GM03348 (cell line): ENCODE results near the gene PEX6.

ENCODE experiments used
- DNase-seq: peaks from one replicate; pipeline ENCODE4 v3.0.0; 2012; ENCODE audit warnings: low spot score

The PEX6 gene

GRCh38 chr6:42933205-42933604 is 45.8 kb downstream of the PEX6 start:
- DNase-seq: no peak

GRCh38 chr6:42932412-42932811 is 46.6 kb downstream of the PEX6 start:
- DNase-seq: no peak

GRCh38 chr6:42929821-42930360 is 49.1 kb downstream of the PEX6 start:
- DNase-seq: peak; percentile 64

- DNase-seq: peak; percentile 97
Observed at GRCh38 chr6:42928986-42929820, 49.8 kb downstream of the PEX6 start, which contains the start of gene CNPY3. TSS of gene CNPY3 (plus strand) at chr6:42929480. CDS start at chr6:42929571, 91 bp downstream.

DNA sequence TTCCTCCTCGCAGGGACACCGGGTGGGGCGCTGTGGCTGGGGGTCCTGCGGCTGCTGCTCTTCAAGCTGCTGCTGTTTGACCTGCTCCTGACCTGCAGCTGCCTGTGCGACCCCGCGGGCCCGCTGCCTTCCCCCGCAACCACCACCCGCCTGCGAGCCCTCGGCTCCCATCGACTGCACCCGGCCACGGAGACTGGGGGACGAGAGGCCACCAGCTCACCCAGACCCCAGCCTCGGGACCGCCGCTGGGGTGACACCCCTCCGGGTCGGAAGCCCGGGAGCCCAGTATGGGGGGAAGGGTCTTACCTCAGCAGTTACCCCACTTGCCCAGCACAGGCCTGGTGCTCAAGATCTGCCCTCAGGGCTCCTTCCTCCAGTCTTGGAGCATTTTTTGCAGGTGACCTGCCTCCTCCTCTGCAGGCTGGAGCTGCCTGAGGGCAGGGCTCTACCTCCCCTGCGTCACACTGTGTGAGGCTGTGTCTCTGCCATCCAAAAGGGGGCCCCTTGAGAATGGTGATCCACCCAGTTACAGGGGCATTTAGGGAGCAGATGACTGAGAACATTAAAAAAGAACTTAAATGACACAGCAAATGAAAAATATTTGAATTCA is 53.6 kb downstream of the PEX6 start:
- no peak for DNase-seq

- DNase-seq: peak; percentile 28
Observed at GRCh38 chr6:42923666-42924065, 55.3 kb downstream of the PEX6 start.

GRCh38 chr6:42921801-42922200 is 57.2 kb downstream of the PEX6 start:
- no peak for DNase-seq

DNA sequence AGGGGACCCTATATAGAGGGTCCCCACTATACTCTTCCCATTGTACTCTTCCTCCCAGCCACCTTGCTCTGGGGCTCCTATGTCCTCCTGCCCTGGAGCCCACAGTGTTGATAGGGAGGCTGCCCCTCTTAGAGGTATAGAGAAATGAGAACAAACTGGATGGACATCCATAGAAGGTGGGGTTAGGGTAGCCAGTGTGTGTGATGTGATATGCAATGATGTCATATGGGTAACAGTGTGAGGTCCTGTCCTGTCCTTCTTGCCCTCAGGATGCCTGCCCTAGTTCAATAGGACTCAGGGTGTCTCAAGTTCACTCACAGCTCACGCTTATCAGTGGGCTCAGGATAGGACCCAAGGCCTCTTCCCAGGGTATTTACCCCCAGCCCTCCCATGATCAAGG is 62.7 kb downstream of the PEX6 start:
- DNase-seq: no peak

DNA sequence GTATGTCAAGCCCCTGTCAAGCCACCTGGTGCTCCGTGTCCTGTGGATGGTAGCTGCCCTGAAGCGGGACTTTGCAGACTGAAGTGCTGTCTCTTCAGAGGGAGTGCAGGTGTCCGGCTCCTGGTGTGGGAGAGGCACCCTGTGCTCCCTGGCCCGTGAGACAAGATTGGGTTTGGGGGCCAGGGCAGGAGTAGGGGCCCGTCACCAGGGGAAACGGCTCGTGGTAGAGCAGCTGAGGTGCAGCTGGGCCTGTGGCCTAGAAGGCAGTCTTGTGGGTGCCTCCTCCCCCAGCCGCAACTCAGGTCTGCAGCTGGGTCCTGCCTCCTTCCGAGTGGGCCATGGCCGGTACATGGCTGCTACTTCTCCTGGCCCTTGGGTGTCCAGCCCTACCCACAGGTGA is 63.2 kb downstream of the PEX6 start, which contains the start of gene PTCRA:
TSS of gene PTCRA (plus strand) at position 322 of the 400 bp plus-strand sequence. CDS start at position 339, 17 bp downstream.
- DNase-seq: no peak

GRCh38 chr6:42914546-42914945 is 64.4 kb downstream of the PEX6 start:
- no peak for DNase-seq
